Tibial artery (tissue), 4 donors: Measurements from ENCODE around the gene GRK1.
A peak's percentile ranks its signal among the peaks of the same experiment; 100 is the strongest.

Source experiments
- DNase-seq, 2 donors: peaks; one replicate each; pipeline ENCODE4 v3.0.0-alpha.2; 2019
- H3K27ac ChIP-seq, 2 donors: fragments of 200-600 bp; sonication (generic) in 1 of 2; 1 replicate in 1 of 2; 2 replicates in 1 of 2; pipeline ENCODE4 v1.5.1; 2018 to 2019; ENCODE audit warnings: mild to moderate bottlenecking in 1 of 2
- H3K27me3 ChIP-seq, 2 donors: fragments of 200-600 bp; sonication (generic) in 1 of 2; one replicate each; pipeline versions ENCODE4 v1.5.1 to v1.6.0; 2016 to 2019
- H3K36me3 ChIP-seq, 3 donors: fragments of 200-600 bp; sonication (generic) in 2 of 3; one replicate each; pipeline ENCODE4 v1.5.1; 2016 to 2019; ENCODE audit warnings: mild to moderate bottlenecking in 2 of 3
- H3K4me1 ChIP-seq, 4 donors: fragments of 200-600 bp; sonication (generic) in 2 of 4; 1 replicate in 3 of 4; 2 replicates in 1 of 4; pipeline ENCODE4 v1.5.1; 2016 to 2019
- H3K4me3 ChIP-seq, 2 donors: fragments of 200-600 bp; sonication (generic) in 1 of 2; 1 replicate in 1 of 2; 2 replicates in 1 of 2; pipeline ENCODE4 v1.5.1; 2018 to 2019; ENCODE audit warnings: mild to moderate bottlenecking in 2 of 2
- H3K9me3 ChIP-seq, 3 donors: fragments of 200-600 bp; sonication (generic) in 1 of 3; one replicate each; pipeline ENCODE4 v1.5.1; 2016 to 2019
- intact Hi-C: fragments of 100-400 bp; cut with DNase I; formaldehyde crosslinking; loops from one replicate; pipeline ENCODE4 v1.15.0; 2023; ENCODE audit warnings: low total_unique reads
- TF ChIP-seq, protein P1 (sequence below), 2 experiments: fragments of 200-600 bp in 1 of 2; fragments of 450-650 bp in 1 of 2; IDR thresholded peaks; one replicate each; pipeline ENCODE4 v1.5.1; 2017 to 2019; ENCODE audit warnings: antibody characterized with exemption in 2 of 2, mild to moderate bottlenecking in 1 of 2, moderate library complexity in 1 of 2

GRK1 gene

GRCh38 chr13:113638806-113639205, 28.2 kb upstream of the GRK1 start:
- Histone ChIP-seq H3K27ac (no peak overlapping the region), H3K36me3 (peaks cover 6 to 68% (median 49%) of the 10 kb centered on the region in 3 donors), H3K4me1 (no peaks in the 10 kb centered on the region), H3K9me3 (no peaks in the 10 kb centered on the region), H3K27me3 (no peaks in the 10 kb centered on the region), H3K4me3 (no peak overlapping the region)
- TF ChIP-seq, protein P1, sequence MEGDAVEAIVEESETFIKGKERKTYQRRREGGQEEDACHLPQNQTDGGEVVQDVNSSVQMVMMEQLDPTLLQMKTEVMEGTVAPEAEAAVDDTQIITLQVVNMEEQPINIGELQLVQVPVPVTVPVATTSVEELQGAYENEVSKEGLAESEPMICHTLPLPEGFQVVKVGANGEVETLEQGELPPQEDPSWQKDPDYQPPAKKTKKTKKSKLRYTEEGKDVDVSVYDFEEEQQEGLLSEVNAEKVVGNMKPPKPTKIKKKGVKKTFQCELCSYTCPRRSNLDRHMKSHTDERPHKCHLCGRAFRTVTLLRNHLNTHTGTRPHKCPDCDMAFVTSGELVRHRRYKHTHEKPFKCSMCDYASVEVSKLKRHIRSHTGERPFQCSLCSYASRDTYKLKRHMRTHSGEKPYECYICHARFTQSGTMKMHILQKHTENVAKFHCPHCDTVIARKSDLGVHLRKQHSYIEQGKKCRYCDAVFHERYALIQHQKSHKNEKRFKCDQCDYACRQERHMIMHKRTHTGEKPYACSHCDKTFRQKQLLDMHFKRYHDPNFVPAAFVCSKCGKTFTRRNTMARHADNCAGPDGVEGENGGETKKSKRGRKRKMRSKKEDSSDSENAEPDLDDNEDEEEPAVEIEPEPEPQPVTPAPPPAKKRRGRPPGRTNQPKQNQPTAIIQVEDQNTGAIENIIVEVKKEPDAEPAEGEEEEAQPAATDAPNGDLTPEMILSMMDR (IDR thresholded peaks at IDR 0.05) = no peak
- intact Hi-C loops = no loop called here
- DNase-seq = peak in 1 of 2 donors; percentile 29

DNA sequence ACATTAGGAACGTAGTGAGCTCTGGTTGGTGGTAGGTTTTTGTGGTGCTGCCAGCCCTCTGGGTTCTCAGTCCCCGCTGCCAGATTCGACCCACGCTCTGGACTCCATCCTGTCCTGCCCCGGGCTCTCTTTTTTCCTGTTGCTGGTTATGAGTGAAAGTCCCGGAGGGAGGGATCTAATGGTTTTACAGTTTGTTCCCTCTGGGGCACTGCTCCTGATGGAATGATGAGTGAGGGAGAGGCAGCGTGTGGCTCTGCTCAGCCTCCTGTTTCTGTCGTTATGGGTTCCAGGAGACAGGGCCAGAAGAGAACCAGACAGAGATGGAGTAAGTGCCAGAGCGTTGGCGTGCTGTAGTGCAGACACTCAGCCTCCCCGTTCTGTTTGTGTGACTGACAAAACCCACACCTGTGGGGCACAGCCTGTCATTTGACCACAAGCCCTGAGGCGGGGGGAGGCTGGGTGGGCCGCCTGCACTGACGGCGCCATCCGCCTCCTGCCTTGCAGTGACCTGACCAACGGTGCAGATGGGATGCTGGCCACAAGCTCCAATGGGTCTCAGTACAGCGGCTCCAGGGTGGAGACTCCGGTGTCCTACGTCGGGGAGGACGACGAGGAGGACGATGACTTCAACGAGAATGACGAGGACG, 27.3 kb upstream of the GRK1 start:
- Histone ChIP-seq H3K4me1 (no peaks in the 10 kb centered on the region), H3K36me3 (peaks cover 6 to 58% (median 44%) of the 10 kb centered on the region in 3 donors), H3K27me3 (no peaks in the 10 kb centered on the region), H3K27ac (no peak overlapping the region), H3K9me3 (no peaks in the 10 kb centered on the region), H3K4me3 (no peak overlapping the region)
- TF ChIP-seq, protein P1 (IDR thresholded peaks at IDR 0.05) = no peak
- intact Hi-C loops = no loop called here
- DNase-seq = peak in 1 of 2 donors; percentile 43

DNA sequence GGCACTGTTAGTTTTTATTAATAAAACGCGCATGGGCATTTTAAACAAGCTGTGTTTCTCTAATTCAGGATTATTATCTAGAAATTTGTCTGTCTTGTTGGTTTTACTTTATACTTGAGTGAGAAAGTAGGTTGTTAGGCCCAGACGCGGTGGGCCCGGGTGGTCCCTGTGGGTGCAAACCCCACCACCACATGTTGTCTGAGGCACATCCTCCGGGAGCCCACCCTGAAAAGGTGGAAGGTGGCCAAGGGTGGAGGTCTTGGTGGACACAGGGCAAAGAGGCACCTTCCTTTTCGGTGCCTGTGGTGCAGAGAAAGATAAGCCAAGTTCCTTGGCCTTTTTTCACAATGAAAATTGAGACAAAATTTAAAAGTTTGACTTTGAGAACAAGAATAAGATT, 25.6 kb upstream of the GRK1 start:
- Histone ChIP-seq H3K4me1 (peaks cover 0 to 3% (median 0%) of the 10 kb centered on the region in 4 donors), H3K4me3 (no peak overlapping the region), H3K36me3 (peaks cover 0 to 42% (median 28%) of the 10 kb centered on the region in 3 donors), H3K27ac (no peak overlapping the region), H3K9me3 (no peaks in the 10 kb centered on the region), H3K27me3 (no peaks in the 10 kb centered on the region)
- intact Hi-C loops = no loop called here
- peak in 1 of 2 donors; percentile 34 for DNase-seq
- TF ChIP-seq, protein P1 (IDR thresholded peaks at IDR 0.05) = no peak

DNA sequence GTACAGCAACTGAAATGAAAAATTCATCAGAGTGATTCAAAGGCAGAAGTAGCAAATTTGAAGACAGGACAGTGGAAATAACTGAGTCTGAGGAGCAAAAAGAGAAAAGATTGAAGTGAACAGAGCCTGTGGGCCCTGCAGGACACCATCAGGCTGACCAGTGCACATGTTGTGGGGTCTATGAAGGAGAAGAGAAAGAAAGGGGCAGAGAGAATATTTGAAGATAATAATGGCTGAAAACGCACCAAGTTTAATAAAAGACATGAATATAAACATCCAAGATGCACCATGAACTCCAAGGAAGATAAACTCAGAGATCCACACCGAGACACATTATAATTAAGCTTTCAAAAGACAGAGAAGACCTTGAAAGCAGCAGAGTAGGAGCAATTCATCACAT, 24.5 kb upstream of the GRK1 start:
- Histone ChIP-seq H3K27ac (no peak overlapping the region), H3K9me3 (no peaks in the 10 kb centered on the region), H3K4me3 (no peak overlapping the region), H3K27me3 (no peaks in the 10 kb centered on the region), H3K36me3 (peaks cover 0 to 30% (median 16%) of the 10 kb centered on the region in 3 donors), H3K4me1 (peaks cover 0 to 15% (median 8%) of the 10 kb centered on the region in 4 donors)
- intact Hi-C loops = no loop called here
- TF ChIP-seq, protein P1 (IDR thresholded peaks at IDR 0.05) = no peak
- peak in 1 of 2 donors; percentile 9 for DNase-seq

- Histone ChIP-seq H3K36me3 (peaks cover 0 to 20% (median 9%) of the 10 kb centered on the region in 3 donors), H3K27me3 (no peaks in the 10 kb centered on the region), H3K4me3 (no peak overlapping the region), H3K9me3 (no peaks in the 10 kb centered on the region), H3K27ac (no peak overlapping the region), H3K4me1 (peaks cover 0 to 21% (median 13%) of the 10 kb centered on the region in 4 donors)
- no peak for DNase-seq
- TF ChIP-seq, protein P1 (IDR thresholded peaks at IDR 0.05) = no peak
- intact Hi-C loops = no loop called here
Measured at GRCh38 chr13:113643593-113643992, 23.4 kb upstream of the GRK1 start.
